Esophagus squamous epithelium (tissue), 5 donors: Measurements from ENCODE around the gene WDR31. TPM values are rescaled to one million over a fixed set of nuclear protein-coding genes. Genes with fewer than 3 reads are reported as not detected.
"Not testable (repeated sequence)": the region's sequence is repeated elsewhere in the genome, so short reads cannot be mapped to it uniquely, and the experiment has no call there.

Experiments
- DNase-seq: peaks from one replicate; lab custom pipeline; 2025; lab: John Stamatoyannopoulos, UW
- H3K27ac ChIP-seq, 4 donors: fragments of 200-600 bp; sonication (generic); one replicate each; pipeline ENCODE4 v1.5.1; 2016 to 2019; ENCODE audit warnings: mild to moderate bottlenecking in 1 of 4
- H3K27me3 ChIP-seq, 4 donors: fragments of 200-600 bp; sonication (generic); 1 replicate in 3 of 4; 2 replicates in 1 of 4; pipeline versions ENCODE4 v1.5.1 to v1.6.0; 2017 to 2021; ENCODE audit warnings: antibody characterized with exemption in 1 of 4
- H3K36me3 ChIP-seq, 3 donors: fragments of 200-600 bp; sonication (generic); one replicate each; pipeline ENCODE4 v1.5.1; 2016 to 2019
- H3K4me1 ChIP-seq, 3 donors: fragments of 200-600 bp; sonication (generic); one replicate each; pipeline ENCODE4 v1.5.1; 2017 to 2019
- H3K4me3 ChIP-seq, 4 donors: fragments of 200-600 bp; sonication (generic); 1 replicate in 3 of 4; 2 replicates in 1 of 4; pipeline ENCODE4 v1.5.1; 2016 to 2019; ENCODE audit warnings: mild to moderate bottlenecking in 2 of 4, moderate library complexity in 1 of 4
- H3K9me3 ChIP-seq, 3 donors: fragments of 200-600 bp; sonication (generic); one replicate each; pipeline ENCODE4 v1.5.1; 2016 to 2019
- CTCF ChIP-seq, 6 experiments: fragments of 450-650 bp in 4 of 6; fragments of 200-600 bp in 2 of 6; sonication (generic) in 2 of 6; IDR thresholded peaks; one replicate each; pipeline ENCODE4 v1.5.1; 2016 to 2019; ENCODE audit warnings: antibody characterized with exemption in 6 of 6, mild to moderate bottlenecking in 4 of 6, moderate library complexity in 4 of 6
- POLR2A ChIP-seq, 4 donors: fragments of 450-650 bp; IDR thresholded peaks; one replicate each; pipeline ENCODE4 v1.6.1; 2017; ENCODE audit warnings: antibody characterized with exemption in 4 of 4, mild to moderate bottlenecking in 4 of 4, moderate library complexity in 3 of 4
- WGBS, 2 donors: methylation state at CpG; one replicate each; pipeline ENCODE4 v1.1.5; 2018; 5-methylcytosine and 5-hydroxymethylcytosine counted together
- intact Hi-C: fragments of 100-400 bp; cut with DNase I; formaldehyde crosslinking; loops from one replicate; pipeline ENCODE4 v1.15.0; 2022
- total RNA-seq, 4 donors: library from RNA; depleted of rRNA; stranded (reverse); fragments of >200 nt; gene quantifications; one replicate each; pipeline ENCODE4 v1.1.0, GENCODE V29; 2016
- donor health status: DM: yes; HTN: yes; CAD: no.

The WDR31 gene
- total RNA-seq, 4 donors from 2014 or later: 1.1 to 1.9 (median 1.5) TPM

DNA sequence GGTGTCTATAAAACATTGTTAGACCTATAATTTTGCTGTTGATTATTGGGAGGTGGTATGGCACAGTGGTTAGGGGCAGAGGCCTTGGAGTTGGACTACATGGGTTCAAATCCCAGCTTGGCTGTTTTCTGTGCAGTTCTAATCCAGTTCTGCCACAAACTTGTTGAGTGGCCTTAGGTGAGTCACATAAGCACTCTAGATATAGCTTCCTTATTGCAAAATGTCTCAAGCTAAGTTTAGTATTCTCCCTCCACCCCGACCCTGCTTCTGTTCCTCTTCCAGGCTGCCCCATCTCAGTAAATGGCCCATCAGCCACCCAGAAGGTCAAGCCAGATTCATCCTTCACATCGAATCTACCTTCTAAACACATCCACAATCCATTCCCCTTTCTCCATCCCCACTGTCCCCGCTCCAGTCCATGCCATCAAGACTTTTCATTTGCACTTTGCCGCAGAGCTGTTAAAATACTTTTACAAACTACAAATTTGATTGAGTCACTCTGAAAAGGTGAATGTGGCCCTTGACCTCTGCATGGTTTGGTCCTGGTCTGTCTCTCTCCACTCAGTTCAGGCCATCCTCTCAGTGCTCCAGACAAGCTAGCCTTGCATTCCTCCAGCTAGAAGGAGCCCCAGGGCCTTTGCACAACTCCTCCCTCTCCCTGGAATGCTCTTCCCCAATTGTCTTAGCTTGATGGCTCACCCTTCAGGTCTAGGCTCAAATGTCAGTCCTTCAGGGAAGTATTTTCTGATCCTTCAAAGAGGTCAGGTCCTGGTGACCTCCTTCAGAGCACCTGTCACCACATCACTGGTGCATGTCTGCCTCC is 46.7 kb upstream of the WDR31 start:
- no peak for TF ChIP-seq CTCF (IDR thresholded peaks at IDR 0.05)
- TF ChIP-seq POLR2A (IDR thresholded peaks at IDR 0.05): no peak
- DNase-seq: no peak
- no peak overlapping the region for H3K4me3 ChIP-seq
- 78 to 94% methylated on average over 4 of the region's 4 CpGs for WGBS, 2 donors
- H3K36me3 ChIP-seq: peaks cover 34 to 60% (median 37%) of the 10 kb centered on the region in 3 donors
- H3K9me3 ChIP-seq: no peaks in the 10 kb centered on the region
- intact Hi-C loops: no loop called here
- H3K4me1 ChIP-seq: peaks cover 0 to 34% (median 5%) of the 10 kb centered on the region in 3 donors
- peak overlapping the region; percentile 39 to 72 (median 60) for H3K27ac ChIP-seq
- no peaks in the 10 kb centered on the region for H3K27me3 ChIP-seq

GRCh38 chr9:113381909-113382411 is 41.9 kb upstream of the WDR31 start:
- intact Hi-C loops: no loop called here
- no peak for DNase-seq
- WGBS, 2 donors: 31 to 74% methylated on average over 2 to 6 of the region's 8 CpGs
- H3K9me3 ChIP-seq: no peaks in the 10 kb centered on the region
- H3K27me3 ChIP-seq: no peaks in the 10 kb centered on the region
- TF ChIP-seq POLR2A (IDR thresholded peaks at IDR 0.05) (no peak), CTCF (IDR thresholded peaks at IDR 0.05) (no peak)
- H3K36me3 ChIP-seq: peaks cover 0 to 12% (median 0%) of the 10 kb centered on the region in 3 donors
- peaks cover 10 to 58% (median 14%) of the 10 kb centered on the region in 3 donors for H3K4me1 ChIP-seq
- H3K27ac ChIP-seq: peak overlapping the region; percentile 76 to 89 (median 87)
- no peak overlapping the region for H3K4me3 ChIP-seq

DNA sequence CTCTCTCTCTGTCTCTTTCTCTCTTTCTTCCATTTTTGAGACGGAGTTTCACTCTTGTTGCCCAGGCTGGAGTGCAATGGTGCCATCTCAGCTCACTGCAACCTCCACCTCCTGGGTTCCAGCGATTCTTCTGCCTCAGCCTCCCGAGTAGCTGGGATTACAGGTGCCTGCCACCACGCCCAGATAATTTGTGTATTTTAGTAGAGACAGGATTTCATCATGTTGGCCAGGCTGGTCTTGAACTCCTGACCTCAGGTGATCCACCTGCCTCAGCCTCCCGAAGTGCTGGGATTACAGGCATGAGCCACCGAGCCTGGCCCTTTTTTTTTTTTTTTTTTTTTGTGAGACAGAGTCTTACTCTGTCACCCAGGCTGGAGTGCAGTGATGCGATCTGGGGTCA is 41.4 kb upstream of the WDR31 start:
- peaks cover 10 to 57% (median 10%) of the 10 kb centered on the region in 3 donors for H3K4me1 ChIP-seq
- H3K4me3 ChIP-seq, H3K9me3 ChIP-seq, H3K36me3 ChIP-seq, H3K27me3 ChIP-seq, intact Hi-C loops, DNase-seq: not testable (repeated sequence)
- 80% methylated on average over 6 of the region's 7 CpGs; no CpG with 5 or more reads in 1 of the 2 donors for WGBS, 2 donors
- H3K27ac ChIP-seq: peak overlapping the region; percentile 76 to 89 (median 87)

DNA sequence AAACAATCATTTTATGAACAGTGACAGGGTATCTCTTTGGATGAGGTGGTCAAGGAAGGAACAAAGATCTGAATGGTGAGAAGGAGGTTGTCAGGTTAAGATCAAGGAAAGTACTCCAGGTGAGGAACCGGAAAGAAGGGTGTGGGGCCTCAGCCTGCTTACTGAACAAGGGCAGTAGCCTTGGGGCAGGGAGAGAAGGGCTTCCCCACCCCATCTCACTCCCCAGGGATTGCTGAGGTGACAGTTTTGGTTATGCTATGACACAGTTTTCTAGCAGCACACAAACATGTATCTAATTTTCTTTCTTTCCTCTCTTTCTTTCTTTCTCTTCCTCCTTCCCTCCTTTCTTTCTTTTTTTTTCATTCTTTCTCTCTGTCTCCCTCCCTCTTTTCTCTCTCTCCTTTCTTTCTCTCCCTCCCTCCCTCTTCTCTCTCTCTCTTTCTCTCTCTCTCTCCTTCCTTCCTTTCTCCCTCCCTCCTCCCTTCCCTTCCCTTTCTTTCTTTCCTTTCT is 40.8 kb upstream of the WDR31 start:
- Histone ChIP-seq H3K9me3 (no peaks in the 10 kb centered on the region), H3K36me3 (peaks cover 0 to 2% (median 0%) of the 10 kb centered on the region in 3 donors), H3K4me3 (no peak overlapping the region), H3K27me3 (no peaks in the 10 kb centered on the region), H3K27ac (peak overlapping the region; percentile 76 to 89 (median 87)), H3K4me1 (peaks cover 10 to 62% (median 14%) of the 10 kb centered on the region in 3 donors)
- intact Hi-C loops: no loop called here
- no peak for DNase-seq
- TF ChIP-seq POLR2A (IDR thresholded peaks at IDR 0.05) (no peak), CTCF (IDR thresholded peaks at IDR 0.05) (no peak)
- WGBS, 2 donors: 10 to 23% methylated on average over 1 of the region's 1 CpG

DNA sequence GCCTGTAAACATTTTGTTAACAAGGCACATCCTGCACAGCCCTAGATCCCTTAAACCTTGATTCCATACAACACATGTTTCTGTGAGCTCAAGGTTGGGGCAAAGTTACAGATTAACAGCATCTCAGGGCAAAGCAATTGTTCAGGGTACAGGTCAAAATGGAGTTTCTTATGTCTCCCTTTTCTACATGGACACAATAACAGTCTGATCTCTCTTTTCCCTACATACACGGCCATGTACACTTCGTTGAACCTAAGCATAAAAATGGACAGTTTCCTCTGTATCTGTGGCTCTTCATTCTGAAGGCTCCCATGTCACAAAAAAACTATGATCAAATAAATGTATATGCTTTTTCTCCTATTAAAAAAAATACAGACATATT is 39.7 kb upstream of the WDR31 start:
- H3K36me3 ChIP-seq, intact Hi-C loops: not testable (repeated sequence)
- peak overlapping the region in 3 of 4 donors; percentile 85 to 89 (median 89) for H3K27ac ChIP-seq

GRCh38 chr9:113379094-113379828 is 39.2 kb upstream of the WDR31 start:
- DNase-seq, H3K4me3 ChIP-seq, H3K27me3 ChIP-seq, intact Hi-C loops, H3K9me3 ChIP-seq: not testable (repeated sequence)
- H3K27ac ChIP-seq: peak overlapping the region in 1 of 4 donors; percentile 36
- WGBS, 2 donors: 76 to 79% methylated on average over 16 to 21 of the region's 24 CpGs
- H3K4me1 ChIP-seq: peaks cover 17 to 72% (median 21%) of the 10 kb centered on the region in 3 donors
- H3K36me3 ChIP-seq: peaks cover 0 to 10% (median under 1%) of the 10 kb centered on the region in 3 donors

More for the DNA sequence above, 39.7 kb upstream of the WDR31 start:
- not testable (repeated sequence) for H3K4me3 ChIP-seq, H3K9me3 ChIP-seq, DNase-seq, H3K27me3 ChIP-seq
- WGBS, 2 donors: 86 to 88% methylated on average over 2 of the region's 2 CpGs
- H3K4me1 ChIP-seq: peaks cover 15 to 72% (median 21%) of the 10 kb centered on the region in 3 donors
